ENCODE measurements around the gene REEP6. TPM values are rescaled to one million over a fixed set of nuclear protein-coding genes. Genes with fewer than 3 reads are reported as not detected.

REEP6 gene
- total and polyA plus RNA-seq, 2 of the 4 experiments (the other 2 are of a cell fraction), result 1.3 to 2.2 TPM

DNA sequence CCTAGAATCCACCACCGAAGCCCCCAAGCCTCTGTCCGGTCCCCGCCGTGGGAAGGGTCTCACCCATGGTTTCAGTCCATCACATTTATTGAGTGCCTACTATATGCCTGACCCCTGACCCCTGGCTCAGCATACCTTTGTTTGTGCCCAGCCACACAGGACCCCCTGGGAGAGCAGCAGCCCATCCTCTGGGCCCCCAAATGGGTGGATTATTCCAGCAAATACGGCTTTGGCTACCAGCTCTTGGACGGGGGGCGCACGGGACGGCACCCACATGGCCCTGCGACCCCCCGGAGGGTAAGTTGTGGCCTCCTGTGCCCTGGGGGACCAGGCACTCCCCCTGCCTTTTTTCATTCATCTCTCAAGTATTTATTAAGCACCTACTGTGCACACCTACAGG, 40.6 kb downstream of the REEP6 start:
- Histone ChIP-seq H2BK120ac (ENCODE audit: low read depth, low read length) (no peak overlapping the region), H3K4me1 (ENCODE audit: control insufficient read depth, insufficient read depth, low read length) (no peaks in the 10 kb centered on the region), H3K14ac (replicated peaks; ENCODE audit: low read depth, low read length) (no peak overlapping the region), H3K27me3 (ENCODE audit: control insufficient read depth, insufficient read depth, low read length) (peaks cover 3% of the 10 kb centered on the region), H2BK5ac (ENCODE audit: low read depth, low read length, poor library complexity, severe bottlenecking) (no peak overlapping the region), H3K4ac (ENCODE audit: low read depth, low read length) (no peak overlapping the region), H3K9me1 (ENCODE audit: insufficient read depth, low read length) (no peaks in the 10 kb centered on the region), H4K20me1 (ENCODE audit: insufficient read depth, low read length) (no peaks in the 10 kb centered on the region; the same call in 1 of the 2 replicates), H2BK20ac (ENCODE audit: low read depth, low read length) (no peak overlapping the region), H2BK15ac (ENCODE audit: low read depth, low read length) (no peak overlapping the region), H3K18ac (ENCODE audit: low read depth, low read length) (no peak overlapping the region), H3K9ac (ENCODE audit: low read depth, low read length) (no peak overlapping the region), H3K9me3 (ENCODE audit: control insufficient read depth, insufficient read depth, low read length) (no peaks in the 10 kb centered on the region), H3K27ac (ENCODE audit: insufficient read depth, low read length) (no peak overlapping the region), H3K56ac (ENCODE audit: extremely low read depth, insufficient read depth, low read length) (no peak overlapping the region), H4K8ac (ENCODE audit: low read depth in 2 of 2, low read length in 2 of 2) (no peak overlapping the region), H3K23ac (ENCODE audit: low read depth, low read length) (no peak overlapping the region), H3K4me2 (ENCODE audit: low read depth, low read length) (no peak overlapping the region), H3K36me3 (ENCODE audit: control insufficient read depth, insufficient read depth, low read length) (no peaks in the 10 kb centered on the region), H4K91ac (ENCODE audit: insufficient read depth, low read depth, low read length) (no peak overlapping the region), H3K4me3 (ENCODE audit: insufficient read depth, low read depth, low read length) (no peak overlapping the region), H2AK9ac (replicated peaks; ENCODE audit: low read depth, low read length, poor library complexity) (no peak overlapping the region), H3K79me1 (ENCODE audit: low read depth in 1 of 2, low read length in 2 of 2) (no peaks in the 10 kb centered on the region), H2AFZ (replicated peaks; ENCODE audit: low read length, poor library complexity) (no peak overlapping the region), H2AK5ac (ENCODE audit: low read depth, low read length) (no peak overlapping the region), H4K5ac (ENCODE audit: low read depth, low read length) (no peak overlapping the region)
- POLR2A ChIA-PET (ENCODE audit: unreplicated experiment), result no interaction called here
- 77% methylated on average over 7 of the region's 11 CpGs; no CpG with 5 or more reads in 1 of the 2 experiments for WGBS, 2 experiments (ENCODE audit: extremely low coverage in 2 of 2, insufficient read length in 1 of 2)
- no TSS peak for BruUV-seq (replicated peaks)
- no peak for TF ChIP-seq CHD1 (IDR thresholded peaks at IDR 0.05; ENCODE audit: low read depth, low read length)
- TF ChIP-seq, protein P1, sequence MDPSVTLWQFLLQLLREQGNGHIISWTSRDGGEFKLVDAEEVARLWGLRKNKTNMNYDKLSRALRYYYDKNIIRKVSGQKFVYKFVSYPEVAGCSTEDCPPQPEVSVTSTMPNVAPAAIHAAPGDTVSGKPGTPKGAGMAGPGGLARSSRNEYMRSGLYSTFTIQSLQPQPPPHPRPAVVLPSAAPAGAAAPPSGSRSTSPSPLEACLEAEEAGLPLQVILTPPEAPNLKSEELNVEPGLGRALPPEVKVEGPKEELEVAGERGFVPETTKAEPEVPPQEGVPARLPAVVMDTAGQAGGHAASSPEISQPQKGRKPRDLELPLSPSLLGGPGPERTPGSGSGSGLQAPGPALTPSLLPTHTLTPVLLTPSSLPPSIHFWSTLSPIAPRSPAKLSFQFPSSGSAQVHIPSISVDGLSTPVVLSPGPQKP (IDR thresholded peaks at IDR 0.05; ENCODE audit: borderline replicate concordance, low read depth, low read length), result no peak
- no peak for TF ChIP-seq RCOR1 (IDR thresholded peaks at IDR 0.05; ENCODE audit: insufficient replicate concordance, low read length)
- TF ChIP-seq POLR2A (IDR thresholded peaks at IDR 0.05; ENCODE audit: low read depth, low read length), result no peak
- TF ChIP-seq MAFK (IDR thresholded peaks at IDR 0.05; ENCODE audit: low read depth, low read length), result no peak
- TF ChIP-seq MAZ (IDR thresholded peaks at IDR 0.05; ENCODE audit: borderline replicate concordance, low read depth, low read length), result no peak
- TF ChIP-seq, protein P2, sequence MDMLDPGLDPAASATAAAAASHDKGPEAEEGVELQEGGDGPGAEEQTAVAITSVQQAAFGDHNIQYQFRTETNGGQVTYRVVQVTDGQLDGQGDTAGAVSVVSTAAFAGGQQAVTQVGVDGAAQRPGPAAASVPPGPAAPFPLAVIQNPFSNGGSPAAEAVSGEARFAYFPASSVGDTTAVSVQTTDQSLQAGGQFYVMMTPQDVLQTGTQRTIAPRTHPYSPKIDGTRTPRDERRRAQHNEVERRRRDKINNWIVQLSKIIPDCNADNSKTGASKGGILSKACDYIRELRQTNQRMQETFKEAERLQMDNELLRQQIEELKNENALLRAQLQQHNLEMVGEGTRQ (IDR thresholded peaks at IDR 0.05; ENCODE audit: low read depth, low read length), result no peak
- TF ChIP-seq FOS (IDR thresholded peaks at IDR 0.05; ENCODE audit: low read depth, low read length), result no peak
- no peak for TF ChIP-seq NFE2L2 (IDR thresholded peaks at IDR 0.05; ENCODE audit: low read depth, low read length)
- TF ChIP-seq, protein P3, sequence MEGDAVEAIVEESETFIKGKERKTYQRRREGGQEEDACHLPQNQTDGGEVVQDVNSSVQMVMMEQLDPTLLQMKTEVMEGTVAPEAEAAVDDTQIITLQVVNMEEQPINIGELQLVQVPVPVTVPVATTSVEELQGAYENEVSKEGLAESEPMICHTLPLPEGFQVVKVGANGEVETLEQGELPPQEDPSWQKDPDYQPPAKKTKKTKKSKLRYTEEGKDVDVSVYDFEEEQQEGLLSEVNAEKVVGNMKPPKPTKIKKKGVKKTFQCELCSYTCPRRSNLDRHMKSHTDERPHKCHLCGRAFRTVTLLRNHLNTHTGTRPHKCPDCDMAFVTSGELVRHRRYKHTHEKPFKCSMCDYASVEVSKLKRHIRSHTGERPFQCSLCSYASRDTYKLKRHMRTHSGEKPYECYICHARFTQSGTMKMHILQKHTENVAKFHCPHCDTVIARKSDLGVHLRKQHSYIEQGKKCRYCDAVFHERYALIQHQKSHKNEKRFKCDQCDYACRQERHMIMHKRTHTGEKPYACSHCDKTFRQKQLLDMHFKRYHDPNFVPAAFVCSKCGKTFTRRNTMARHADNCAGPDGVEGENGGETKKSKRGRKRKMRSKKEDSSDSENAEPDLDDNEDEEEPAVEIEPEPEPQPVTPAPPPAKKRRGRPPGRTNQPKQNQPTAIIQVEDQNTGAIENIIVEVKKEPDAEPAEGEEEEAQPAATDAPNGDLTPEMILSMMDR (conservative IDR thresholded peaks at IDR 0.05; ENCODE audit: low read depth, low read length), result no peak
- TF ChIP-seq MXI1 (IDR thresholded peaks at IDR 0.05; ENCODE audit: borderline replicate concordance, low read depth, low read length), result no peak
- TF ChIP-seq RAD21 (IDR thresholded peaks at IDR 0.05; ENCODE audit: low read length), result no peak
- TF ChIP-seq RFX5 (IDR thresholded peaks at IDR 0.05; ENCODE audit: low read depth, low read length), result no peak
- TF ChIP-seq SMC3 (IDR thresholded peaks at IDR 0.05; ENCODE audit: low read depth, low read length), result no peak
- no peak for TF ChIP-seq BHLHE40 (IDR thresholded peaks at IDR 0.05; ENCODE audit: low read depth, low read length)
- no peak for TF ChIP-seq CEBPB (IDR thresholded peaks at IDR 0.05; ENCODE audit: low read depth, low read length)
- in situ Hi-C loops (cut with MboI; ENCODE audit: low sequenced_read_pairs), result loop anchor here (25.0 kb wide), 1 partner anchor 256 kb away; no protein-coding TSS in a partner anchor
- ATAC-seq (ENCODE audit: low read depth), result no peak
- dilution Hi-C loops (cut with HindIII; ENCODE audit: low sequenced_read_pairs, unreplicated experiment), result no loop called here
- CTCF ChIA-PET, result no interaction called here
- intact Hi-C loops (cut with micrococcal nuclease), result no loop called here
- DNase-seq, result no peak
